Pancreas (tissue), 10 donors: ENCODE results near the gene PANK1. TPM values are rescaled to one million over a fixed set of nuclear protein-coding genes. Genes with fewer than 3 reads are reported as not detected.
"Not testable (repeated sequence)": the region's sequence is repeated elsewhere in the genome, so short reads cannot be mapped to it uniquely, and the experiment has no call there.

ENCODE experiments used
- ATAC-seq, 4 donors: fragments of 200-7000 bp; cut with Tn5 transposase; one replicate each; pipeline versions ENCODE4 v1.8.0 to v1.9.1; 2020; ENCODE audit warnings: mild to moderate bottlenecking in 4 of 4, moderate library complexity in 4 of 4
- DNase-seq, 6 donors: peaks; one replicate each; pipeline ENCODE4 v3.0.0-alpha.2; 2020
- FAIRE-seq: peaks from 2 replicates; lab custom pipeline; 2012; peaks lifted over from hg19 to GRCh38; lab: Jason Lieb, UNC
- H3K27ac ChIP-seq, 4 donors: fragments of 200-600 bp; sonication (generic); 1 replicate in 3 of 4; 2 replicates in 1 of 4; pipeline versions ENCODE4 v1.5.0 to v1.8.0; 2020
- H3K27me3 ChIP-seq, 4 donors: fragments of 200-600 bp; one replicate each; pipeline ENCODE4 v1.8.0; 2021
- H3K36me3 ChIP-seq, 3 donors: fragments of 200-600 bp; sonication (generic) in 1 of 3; one replicate each; pipeline versions ENCODE4 v1.5.0 to v1.8.0; 2020 to 2021
- H3K4me1 ChIP-seq, 3 donors: fragments of 200-600 bp; one replicate each; pipeline ENCODE4 v1.8.0; 2021
- H3K4me3 ChIP-seq, 4 donors: fragments of 200-600 bp; sonication (generic) in 2 of 4; one replicate each; pipeline versions ENCODE4 v1.5.0 to v1.8.0; 2020 to 2021
- H3K9me3 ChIP-seq, 4 donors: fragments of 200-600 bp; one replicate each; pipeline ENCODE4 v1.8.0; 2021
- WGBS, 2 donors: extraction: QIAGEN DNeasy Blood & Tissue Kit; methylation state at CpG; one replicate each; pipeline ENCODE4 v1.1.7; 2013; 5-methylcytosine and 5-hydroxymethylcytosine counted together
- intact Hi-C, 3 donors: fragments of 100-400 bp; cut with DNase I; formaldehyde crosslinking; loops; one replicate each; pipeline versions ENCODE4 v1.11.1 to v1.14.2; 2022
- polyA plus RNA-seq, 2 donors: library from polyadenylated mRNA; stranded (reverse); fragments of 200-250 nt; gene quantifications; one replicate each; pipeline ENCODE4 v1.2.3, GENCODE V29; 2013
- total RNA-seq, 6 donors: library from RNA; stranded (reverse); fragmentation: NEBNext Ultra II Directional in 4 of 6; extraction: Animal tissue kit (Norgen Biotek cat#: 25700) in 4 of 6; gene quantifications; one replicate each; pipeline versions ENCODE4 v1.2.1 to v1.2.4, GENCODE V29; 2021 to 2023
- TF ChIP-seq, protein P1 (sequence below), 4 donors: fragments of 200-600 bp; sonication (generic) in 3 of 4; IDR thresholded peaks; one replicate each; pipeline versions ENCODE4 v1.5.0 to v1.8.0; 2021; ENCODE audit warnings: antibody characterized with exemption in 4 of 4
- donor health status: healthy with polysubstance abuse.
- donor health status: DM: no; HTN: no; CAD: no; lungs with moderate emphysema.
- donor health status: DM: no; HTN: no; CAD: no.
- donor health status: control.
- donor health status: control.
- donor health status: Bipolar disorder and iron deficiency.
- donor health status: DM: yes; HTN: yes; CAD: no.
- donor health status: DM: no; HTN: no; CAD: no.
- donor health status: DM: no; HTN: no; CAD: no.
- donor health status: DM: yes; HTN: yes; CAD: no.

PANK1 gene
- total and polyA plus RNA-seq, 8 donors, result 0.46 to 3.5 (median 2.3) TPM

- intact Hi-C loops, result loop anchor here in 1 of 3 donors (5.0 kb wide), 1 partner anchor 125 kb away; no protein-coding TSS in a partner anchor
- H3K27me3 ChIP-seq, result no peaks in the 10 kb centered on the region
- DNase-seq (no peak), ATAC-seq (no peak), FAIRE-seq (no peak)
- H3K36me3 ChIP-seq, result no peaks in the 10 kb centered on the region
- WGBS, 2 donors, result 93 to 98% methylated on average over 4 of the region's 4 CpGs
- H3K4me3 ChIP-seq, result no peak overlapping the region
- TF ChIP-seq, protein P1, sequence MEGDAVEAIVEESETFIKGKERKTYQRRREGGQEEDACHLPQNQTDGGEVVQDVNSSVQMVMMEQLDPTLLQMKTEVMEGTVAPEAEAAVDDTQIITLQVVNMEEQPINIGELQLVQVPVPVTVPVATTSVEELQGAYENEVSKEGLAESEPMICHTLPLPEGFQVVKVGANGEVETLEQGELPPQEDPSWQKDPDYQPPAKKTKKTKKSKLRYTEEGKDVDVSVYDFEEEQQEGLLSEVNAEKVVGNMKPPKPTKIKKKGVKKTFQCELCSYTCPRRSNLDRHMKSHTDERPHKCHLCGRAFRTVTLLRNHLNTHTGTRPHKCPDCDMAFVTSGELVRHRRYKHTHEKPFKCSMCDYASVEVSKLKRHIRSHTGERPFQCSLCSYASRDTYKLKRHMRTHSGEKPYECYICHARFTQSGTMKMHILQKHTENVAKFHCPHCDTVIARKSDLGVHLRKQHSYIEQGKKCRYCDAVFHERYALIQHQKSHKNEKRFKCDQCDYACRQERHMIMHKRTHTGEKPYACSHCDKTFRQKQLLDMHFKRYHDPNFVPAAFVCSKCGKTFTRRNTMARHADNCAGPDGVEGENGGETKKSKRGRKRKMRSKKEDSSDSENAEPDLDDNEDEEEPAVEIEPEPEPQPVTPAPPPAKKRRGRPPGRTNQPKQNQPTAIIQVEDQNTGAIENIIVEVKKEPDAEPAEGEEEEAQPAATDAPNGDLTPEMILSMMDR (IDR thresholded peaks at IDR 0.05), result no peak
- no peaks in the 10 kb centered on the region for H3K9me3 ChIP-seq
- H3K4me1 ChIP-seq, result peaks cover 10 to 27% (median 14%) of the 10 kb centered on the region in 3 donors
- H3K27ac ChIP-seq, result no peak overlapping the region
Measured at GRCh38 chr10:89552213-89552612, 92.8 kb downstream of the PANK1 start.

DNA sequence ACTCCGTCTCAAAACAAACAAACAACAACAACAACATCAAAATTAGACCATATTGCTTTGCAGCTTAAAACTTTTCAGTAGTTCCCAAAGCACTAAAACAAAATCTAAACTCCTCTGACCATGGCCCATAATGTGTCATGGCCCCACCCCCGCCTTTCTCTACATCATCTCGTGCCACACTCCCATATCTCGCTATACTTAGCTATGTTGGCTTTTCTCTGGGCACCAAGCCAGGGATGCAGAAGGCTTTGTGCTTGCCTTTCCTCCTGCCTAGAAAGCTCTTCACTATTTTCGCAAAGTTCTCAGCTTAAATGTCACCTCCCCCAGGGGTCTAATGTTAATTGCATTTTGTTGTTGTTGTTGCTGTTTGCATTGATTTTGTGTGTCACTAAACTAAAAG is 94.5 kb downstream of the PANK1 start:
- DNase-seq (peak in 5 of 6 donors; percentile 45 to 67 (median 63)), FAIRE-seq (no peak), ATAC-seq (peak in 2 of 4 donors; percentile 23 to 38)
- H3K27ac ChIP-seq, result no peak overlapping the region
- 38 to 39% methylated on average over 5 of the region's 5 CpGs for WGBS, 2 donors
- H3K4me1 ChIP-seq, result peaks cover 10 to 27% (median 14%) of the 10 kb centered on the region in 3 donors
- H3K9me3 ChIP-seq, result no peaks in the 10 kb centered on the region
- TF ChIP-seq, protein P1 (IDR thresholded peaks at IDR 0.05), result no peak
- no peaks in the 10 kb centered on the region for H3K27me3 ChIP-seq
- intact Hi-C loops, result loop anchor here in 1 of 3 donors (5.0 kb wide), 1 partner anchor 123 kb away; no protein-coding TSS in a partner anchor
- H3K4me3 ChIP-seq, result no peak overlapping the region
- no peaks in the 10 kb centered on the region for H3K36me3 ChIP-seq

DNA sequence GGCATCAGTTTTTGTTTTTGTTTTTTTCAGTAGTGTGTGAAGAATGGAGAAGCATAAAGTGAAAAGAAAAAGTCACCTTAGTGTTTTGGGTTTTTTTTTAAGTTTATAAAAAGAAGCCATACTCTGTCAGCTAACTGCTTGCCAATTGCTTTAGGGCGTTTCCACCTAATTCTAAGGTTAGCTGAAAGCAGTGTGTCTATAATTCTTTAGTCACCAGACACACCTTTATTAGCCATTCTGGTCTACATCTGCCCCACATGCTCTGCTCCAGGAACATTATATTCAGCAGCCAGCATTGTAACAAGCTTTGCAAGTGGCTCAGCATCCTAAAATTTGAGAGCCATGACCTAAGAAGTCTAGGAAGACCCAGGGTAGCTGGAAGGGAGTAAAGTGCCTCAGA is 95.5 kb downstream of the PANK1 start:
- 73 to 97% methylated on average over 1 of the region's 1 CpG for WGBS, 2 donors
- Histone ChIP-seq H3K9me3 (no peaks in the 10 kb centered on the region), H3K27ac (no peak overlapping the region), H3K27me3 (no peaks in the 10 kb centered on the region), H3K4me3 (no peak overlapping the region), H3K36me3 (no peaks in the 10 kb centered on the region), H3K4me1 (peaks cover 10 to 27% (median 14%) of the 10 kb centered on the region in 3 donors)
- intact Hi-C loops, result no loop called here
- DNase-seq (no peak), ATAC-seq (no peak), FAIRE-seq (no peak)
- TF ChIP-seq, protein P1 (IDR thresholded peaks at IDR 0.05), result no peak

DNA sequence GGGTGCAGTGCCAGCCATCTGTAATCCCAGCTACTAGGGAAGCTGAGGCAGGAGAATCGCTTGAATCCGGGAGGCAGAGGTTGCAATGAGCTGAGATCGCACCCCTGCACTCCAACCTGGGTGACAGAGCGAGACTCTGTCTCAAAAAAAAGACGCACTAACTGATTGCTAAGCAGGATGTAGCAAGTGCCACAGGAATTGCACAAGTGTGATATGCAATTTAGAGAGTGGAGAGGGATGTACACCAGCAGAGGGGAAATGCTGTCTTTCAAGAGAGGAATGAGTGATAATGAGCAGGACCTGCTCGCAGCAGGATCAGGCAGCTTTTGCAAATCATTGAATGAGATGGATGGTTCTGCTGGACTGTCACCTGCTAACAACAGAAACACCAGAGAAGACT is 96.4 kb downstream of the PANK1 start:
- ATAC-seq (no peak), FAIRE-seq (no peak), DNase-seq (no peak)
- H3K36me3 ChIP-seq, result no peaks in the 10 kb centered on the region
- TF ChIP-seq, protein P1 (IDR thresholded peaks at IDR 0.05), result no peak
- intact Hi-C loops, result no loop called here
- peaks cover 10 to 26% (median 14%) of the 10 kb centered on the region in 3 donors for H3K4me1 ChIP-seq
- H3K4me3 ChIP-seq, result no peak overlapping the region
- 72 to 76% methylated on average over 6 of the region's 6 CpGs for WGBS, 2 donors
- no peaks in the 10 kb centered on the region for H3K9me3 ChIP-seq
- peak overlapping the region in 1 of 4 donors; percentile 35 for H3K27ac ChIP-seq
- H3K27me3 ChIP-seq, result no peaks in the 10 kb centered on the region

DNA sequence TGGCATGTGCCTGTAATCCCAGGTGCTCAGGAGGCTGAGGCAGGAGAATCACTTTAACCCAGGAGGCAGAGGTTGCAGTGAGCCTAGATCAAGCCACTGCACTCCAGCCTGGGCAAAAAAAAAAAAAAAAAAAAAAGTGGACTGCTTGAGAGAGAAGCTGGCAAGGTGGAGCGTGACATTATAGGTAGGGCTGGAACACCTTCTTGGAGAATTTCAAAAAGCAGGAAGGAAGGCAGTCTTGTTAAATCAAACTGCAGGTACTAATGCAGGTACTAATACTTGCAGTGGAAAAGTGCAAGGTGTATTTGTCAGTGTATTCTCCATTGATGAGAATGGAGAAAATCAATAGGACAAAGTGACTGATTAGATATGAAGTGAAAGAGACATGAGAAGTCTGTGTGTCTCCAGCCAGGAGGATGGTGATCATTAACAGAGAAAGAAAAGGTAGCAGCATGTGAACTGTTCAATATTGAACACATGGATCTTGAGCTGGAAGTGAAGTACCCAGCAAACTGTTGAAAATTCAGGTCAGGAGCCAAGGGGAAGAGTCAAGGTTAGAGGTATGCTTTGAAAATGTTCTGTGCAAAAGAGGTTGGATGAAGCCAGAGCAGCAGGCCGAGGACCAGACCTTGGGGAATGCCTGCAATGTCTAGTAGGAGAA is 97.1 kb downstream of the PANK1 start:
- intact Hi-C loops, result no loop called here
- no peak for FAIRE-seq

GRCh38 chr10:89546651-89547050 is 98.4 kb downstream of the PANK1 start:
- ATAC-seq, H3K4me3 ChIP-seq, H3K9me3 ChIP-seq, H3K27ac ChIP-seq, FAIRE-seq, H3K27me3 ChIP-seq, H3K36me3 ChIP-seq, intact Hi-C loops, DNase-seq: not testable (repeated sequence)
- WGBS, 2 donors, result 100% methylated on average over 1 of the region's 1 CpG
- peaks cover 10 to 23% (median 14%) of the 10 kb centered on the region in 3 donors for H3K4me1 ChIP-seq

More for the DNA sequence above, 97.1 kb downstream of the PANK1 start:
- WGBS, 2 donors, result 24 to 28% methylated on average over 2 of the region's 2 CpGs
- peak overlapping the region in 2 of 4 donors; percentile 3 to 35 for H3K27ac ChIP-seq
- no peaks in the 10 kb centered on the region for H3K36me3 ChIP-seq
- no peaks in the 10 kb centered on the region for H3K27me3 ChIP-seq
- peak in 2 of 6 donors; percentile 59 to 72 for DNase-seq
- H3K9me3 ChIP-seq, result no peaks in the 10 kb centered on the region
- peak; percentile 77 to 91 (median 85) for ATAC-seq
- TF ChIP-seq, protein P1 (IDR thresholded peaks at IDR 0.05), result no peak
- H3K4me3 ChIP-seq, result no peak overlapping the region
- H3K4me1 ChIP-seq, result peaks cover 10 to 23% (median 14%) of the 10 kb centered on the region in 3 donors
